RWPE2 (cell line): ENCODE data around the gene BACE1.

Experiments used
- ATAC-seq: fragments of 200-7000 bp; cut with Tn5 transposase; 3 replicates; pipeline ENCODE4 v1.9.1; 2021; ENCODE audit warnings: low read depth
- DNase-seq: peaks from one replicate; pipeline ENCODE4 v3.0.0-alpha.2; 2020; ENCODE audit warnings: low spot score
- H3K27ac ChIP-seq: fragments of 450-650 bp; 2 replicates; pipeline ENCODE4 v1.5.1; 2017; ENCODE audit warnings: mild to moderate bottlenecking; ENCODE audit not compliant: poor library complexity, severe bottlenecking
- H3K27me3 ChIP-seq: fragments of 250-450 bp; sonication (Bioruptor Pico); 2 replicates; pipeline ENCODE4 v1.5.1; 2021; ENCODE audit warnings: mild to moderate bottlenecking, moderate library complexity; ENCODE audit not compliant: insufficient read depth, poor library complexity, severe bottlenecking
- H3K36me3 ChIP-seq: fragments of 250-450 bp; sonication (Bioruptor Pico); 2 replicates; pipeline ENCODE4 v1.5.1; 2020; ENCODE audit warnings: low read depth, mild to moderate bottlenecking, moderate library complexity
- H3K4me1 ChIP-seq: fragments of 250-450 bp; sonication (Bioruptor Pico); 2 replicates; pipeline ENCODE4 v1.5.1; 2021; ENCODE audit warnings: mild to moderate bottlenecking, moderate library complexity; ENCODE audit not compliant: insufficient read depth, poor library complexity, severe bottlenecking
- H3K4me3 ChIP-seq: fragments of 250-450 bp; sonication (Bioruptor Pico); 2 replicates; pipeline ENCODE4 v1.5.1; 2021; ENCODE audit warnings: mild to moderate bottlenecking, moderate library complexity; ENCODE audit not compliant: severe bottlenecking
- H3K9me3 ChIP-seq: fragments of 250-450 bp; sonication (Bioruptor Pico); 2 replicates; pipeline ENCODE4 v1.5.1; 2021; ENCODE audit warnings: mild to moderate bottlenecking, moderate library complexity; ENCODE audit not compliant: severe bottlenecking
- TF ChIP-seq, protein P1 (sequence below): fragments of 450-650 bp; IDR thresholded peaks from one replicate; pipeline ENCODE4 v1.5.1; 2017; ENCODE audit warnings: mild to moderate bottlenecking, moderate library complexity; ENCODE audit not compliant: poor library complexity, severe bottlenecking

Gene BACE1

DNA sequence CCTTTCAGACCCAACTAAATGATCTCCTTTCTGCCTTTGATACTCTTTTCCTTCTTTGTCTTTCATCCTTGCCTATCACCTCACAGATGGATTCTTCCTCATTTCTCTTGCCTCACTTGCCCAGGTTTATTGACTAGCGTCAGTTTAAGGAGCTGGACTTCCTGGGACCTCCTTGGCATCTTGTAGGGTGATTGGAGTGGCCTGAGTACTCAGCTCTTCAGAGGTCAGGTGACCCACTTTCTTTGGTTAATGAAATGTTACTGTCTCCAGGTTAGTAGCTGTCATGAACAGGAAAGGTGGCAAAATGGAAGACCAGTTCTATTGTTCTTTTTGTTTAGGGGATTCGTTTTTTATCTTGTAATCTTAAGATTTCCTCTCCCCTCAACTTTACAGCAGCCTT, 29.5 kb downstream of the BACE1 start:
- Histone ChIP-seq H3K36me3 (peaks cover 63% of the 10 kb centered on the region), H3K4me3 (no peak overlapping the region), H3K4me1 (no peaks in the 10 kb centered on the region), H3K27me3 (no peaks in the 10 kb centered on the region), H3K27ac (no peak overlapping the region), H3K9me3 (no peaks in the 10 kb centered on the region)
- TF ChIP-seq, protein P1, sequence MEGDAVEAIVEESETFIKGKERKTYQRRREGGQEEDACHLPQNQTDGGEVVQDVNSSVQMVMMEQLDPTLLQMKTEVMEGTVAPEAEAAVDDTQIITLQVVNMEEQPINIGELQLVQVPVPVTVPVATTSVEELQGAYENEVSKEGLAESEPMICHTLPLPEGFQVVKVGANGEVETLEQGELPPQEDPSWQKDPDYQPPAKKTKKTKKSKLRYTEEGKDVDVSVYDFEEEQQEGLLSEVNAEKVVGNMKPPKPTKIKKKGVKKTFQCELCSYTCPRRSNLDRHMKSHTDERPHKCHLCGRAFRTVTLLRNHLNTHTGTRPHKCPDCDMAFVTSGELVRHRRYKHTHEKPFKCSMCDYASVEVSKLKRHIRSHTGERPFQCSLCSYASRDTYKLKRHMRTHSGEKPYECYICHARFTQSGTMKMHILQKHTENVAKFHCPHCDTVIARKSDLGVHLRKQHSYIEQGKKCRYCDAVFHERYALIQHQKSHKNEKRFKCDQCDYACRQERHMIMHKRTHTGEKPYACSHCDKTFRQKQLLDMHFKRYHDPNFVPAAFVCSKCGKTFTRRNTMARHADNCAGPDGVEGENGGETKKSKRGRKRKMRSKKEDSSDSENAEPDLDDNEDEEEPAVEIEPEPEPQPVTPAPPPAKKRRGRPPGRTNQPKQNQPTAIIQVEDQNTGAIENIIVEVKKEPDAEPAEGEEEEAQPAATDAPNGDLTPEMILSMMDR = no peak
- no peak for DNase-seq
- ATAC-seq = no peak

GRCh38 chr11:117284053-117284452, 32.0 kb downstream of the BACE1 start:
- TF ChIP-seq, protein P1 = no peak
- Histone ChIP-seq H3K27ac (no peak overlapping the region), H3K4me1 (no peaks in the 10 kb centered on the region), H3K27me3 (no peaks in the 10 kb centered on the region), H3K9me3 (no peaks in the 10 kb centered on the region), H3K4me3 (no peak overlapping the region), H3K36me3 (peaks cover 71% of the 10 kb centered on the region)
- DNase-seq (no peak), ATAC-seq (no peak)

DNA sequence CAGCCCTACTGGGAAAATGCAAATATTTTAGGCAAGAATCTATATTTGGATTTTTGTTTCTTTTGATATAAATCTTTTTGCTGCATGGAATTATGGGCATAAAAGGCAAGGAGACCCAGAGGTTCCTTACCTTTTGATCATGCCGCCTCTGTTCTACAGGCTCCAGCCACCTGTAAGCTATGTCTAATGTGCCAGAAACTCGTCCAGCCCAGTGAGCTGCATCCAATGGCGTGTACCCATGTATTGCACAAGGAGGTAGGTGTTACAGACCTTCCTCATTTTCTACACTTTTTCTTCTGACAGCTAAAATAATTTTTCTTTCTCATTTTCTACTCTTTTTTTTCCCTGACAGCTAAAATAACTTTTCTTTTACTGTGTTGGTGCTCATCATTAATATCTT, 33.1 kb downstream of the BACE1 start:
- DNase-seq = no peak
- Histone ChIP-seq H3K9me3 (no peaks in the 10 kb centered on the region), H3K36me3 (peaks cover 66% of the 10 kb centered on the region), H3K4me1 (no peaks in the 10 kb centered on the region), H3K27ac (no peak overlapping the region), H3K4me3 (no peak overlapping the region), H3K27me3 (no peaks in the 10 kb centered on the region)
- TF ChIP-seq, protein P1 = no peak
- no peak for ATAC-seq

GRCh38 chr11:117281869-117282268, 34.2 kb downstream of the BACE1 start:
- Histone ChIP-seq H3K27ac (peak overlapping the region; percentile 69), H3K27me3 (no peaks in the 10 kb centered on the region), H3K4me3 (no peak overlapping the region), H3K9me3 (no peaks in the 10 kb centered on the region), H3K4me1 (no peaks in the 10 kb centered on the region), H3K36me3 (peaks cover 62% of the 10 kb centered on the region)
- TF ChIP-seq, protein P1 = no peak
- DNase-seq (no peak), ATAC-seq (no peak)

DNA sequence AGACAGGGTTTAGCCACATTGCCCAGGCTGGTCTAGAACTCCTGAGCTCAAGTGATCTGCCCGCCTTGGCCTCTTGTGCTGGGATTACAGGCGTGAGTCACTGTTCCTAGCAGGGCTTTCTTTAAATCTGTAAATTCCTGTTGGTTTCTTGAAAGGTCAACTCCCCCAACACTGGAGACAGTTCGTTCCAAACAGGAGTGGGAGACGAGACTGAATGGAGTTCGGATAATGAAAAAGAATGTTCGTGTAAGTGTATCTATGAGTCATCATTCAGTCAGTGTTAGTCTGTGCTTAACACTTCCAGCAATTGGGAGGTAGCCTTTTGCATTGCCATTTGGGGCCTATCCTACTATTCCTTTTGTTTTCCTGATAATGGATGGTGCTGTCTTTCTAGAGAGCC, 34.9 kb downstream of the BACE1 start:
- no peaks in the 10 kb centered on the region for H3K9me3 ChIP-seq
- TF ChIP-seq, protein P1 = no peak
- H3K36me3 ChIP-seq = peaks cover 54% of the 10 kb centered on the region
- H3K4me3 ChIP-seq = no peak overlapping the region
- H3K4me1 ChIP-seq = no peaks in the 10 kb centered on the region
- H3K27me3 ChIP-seq = no peaks in the 10 kb centered on the region
- peak overlapping the region; percentile 69 for H3K27ac ChIP-seq
- ATAC-seq (peak; percentile 98), DNase-seq (peak; percentile 65)
